GM18909 (cell line): ENCODE data around the gene NR3C1.

Experiments
- ATAC-seq: cut with Tn5 transposase; IDR thresholded peaks from one replicate; pipeline ENCODE4 v1.9.1; 2021; ENCODE audit warnings: mild to moderate bottlenecking; ENCODE audit not compliant: unreplicated experiment, poor library complexity

The NR3C1 gene

DNA sequence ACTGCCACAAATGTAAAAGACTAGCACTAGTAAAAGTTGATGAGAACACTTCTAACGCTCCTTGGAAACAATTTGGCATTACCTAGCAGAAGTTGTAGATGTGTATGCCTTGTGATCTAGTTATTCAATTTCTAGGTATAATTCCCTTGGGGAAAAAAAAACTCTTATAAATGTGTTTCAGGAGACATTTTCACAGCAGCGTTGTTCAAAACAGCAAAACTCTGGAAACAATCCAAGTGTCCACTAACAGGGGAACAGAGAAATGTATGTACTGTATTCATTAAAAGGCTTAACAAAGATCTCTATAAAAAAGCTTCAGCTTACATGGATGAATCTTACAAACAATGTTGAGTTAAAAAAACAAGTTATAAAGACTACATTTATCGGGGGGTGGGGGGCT is 30.4 kb downstream of the NR3C1 start:
- ATAC-seq = no peak

DNA sequence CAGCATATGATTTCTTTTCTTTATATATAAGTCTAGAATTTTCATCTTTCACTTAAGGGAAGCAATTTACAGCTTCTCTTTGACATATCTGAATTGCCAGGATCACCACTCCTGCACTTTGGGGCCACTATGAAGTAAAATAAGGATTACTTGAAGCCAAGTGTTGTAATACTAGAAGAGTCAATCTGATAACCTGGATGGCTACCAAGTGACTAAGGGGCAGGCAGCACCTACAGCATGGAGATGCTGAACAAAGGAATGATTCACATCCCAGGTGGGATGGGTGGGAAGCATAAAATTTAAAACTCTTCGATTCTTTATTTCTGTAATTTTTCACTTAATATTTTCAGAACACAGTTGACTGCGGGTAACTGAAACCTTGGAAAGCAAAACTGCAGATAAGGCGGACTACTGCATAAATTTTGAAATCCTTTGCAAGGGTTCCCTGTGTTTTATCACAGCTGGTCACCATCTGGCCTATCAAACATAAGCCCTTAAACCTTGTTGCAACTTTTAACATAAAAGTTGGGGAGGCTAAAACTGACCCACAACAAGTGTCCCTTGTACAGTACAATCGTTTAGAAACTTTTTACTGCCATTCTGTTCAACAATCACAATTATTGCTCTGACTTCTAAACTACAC is 31.2 kb downstream of the NR3C1 start:
- no peak for ATAC-seq

DNA sequence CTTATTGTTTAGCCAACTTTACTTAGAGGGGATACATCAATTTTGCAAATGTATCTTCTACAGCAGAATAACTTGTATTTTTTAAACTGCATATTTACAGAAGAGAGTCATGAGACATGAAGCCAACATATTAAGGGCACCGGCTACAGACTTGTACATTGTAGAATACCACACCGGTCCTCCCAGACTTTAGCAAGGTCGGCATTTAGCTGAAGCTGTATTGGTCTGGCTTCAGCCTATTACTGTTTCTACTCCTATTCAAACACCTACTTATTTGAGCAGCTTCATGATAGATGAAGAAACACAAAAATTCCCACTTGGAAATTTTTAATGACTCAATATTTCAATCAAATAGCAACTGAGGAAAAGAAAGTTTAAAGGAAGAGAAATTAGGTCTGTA is 33.0 kb downstream of the NR3C1 start:
- ATAC-seq = no peak

DNA sequence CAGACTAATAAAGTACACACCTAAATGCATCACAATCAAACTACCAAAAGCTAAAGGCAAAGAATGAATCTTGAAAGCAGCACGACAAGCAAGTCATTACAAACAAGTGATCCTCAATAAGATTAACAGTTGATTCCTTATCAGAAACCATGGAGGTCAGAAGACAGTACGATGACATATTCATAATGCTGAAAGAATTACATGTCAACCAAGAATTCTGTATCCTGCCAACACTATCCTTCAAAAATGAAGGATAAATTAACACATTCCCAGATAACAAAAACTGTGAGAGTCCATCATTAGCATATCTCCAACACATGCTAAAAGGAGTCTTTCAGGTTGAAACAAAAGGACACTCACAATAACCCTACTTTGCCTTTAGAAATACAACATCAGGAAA is 39.4 kb downstream of the NR3C1 start:
- ATAC-seq = no peak

DNA sequence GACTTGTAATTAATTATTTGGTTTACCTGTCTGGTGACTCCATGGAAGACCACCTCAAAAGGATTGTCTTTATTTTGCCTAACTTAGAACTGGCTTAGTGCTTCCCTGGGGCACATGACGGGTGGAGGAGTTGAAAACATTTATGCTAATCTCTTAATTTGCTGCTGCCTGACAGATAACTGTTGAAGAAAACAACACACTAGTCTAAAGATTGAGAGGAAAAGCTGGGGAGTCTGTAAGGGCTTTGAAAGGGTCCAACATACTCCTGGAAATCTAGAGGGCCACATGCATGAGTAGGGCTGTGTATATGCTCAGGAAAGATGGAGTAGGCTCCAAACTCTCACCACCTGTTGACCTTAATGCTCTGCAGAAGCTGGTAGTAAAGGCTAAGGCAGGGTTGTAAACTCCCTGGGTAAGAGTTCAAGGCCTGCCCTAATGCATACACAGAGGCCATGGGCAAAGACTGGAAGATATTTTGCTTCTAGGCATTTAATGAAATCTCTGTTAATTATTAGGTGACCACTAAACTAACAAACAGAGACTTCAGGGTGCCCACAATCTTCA is 40.7 kb downstream of the NR3C1 start:
- ATAC-seq = no peak

DNA sequence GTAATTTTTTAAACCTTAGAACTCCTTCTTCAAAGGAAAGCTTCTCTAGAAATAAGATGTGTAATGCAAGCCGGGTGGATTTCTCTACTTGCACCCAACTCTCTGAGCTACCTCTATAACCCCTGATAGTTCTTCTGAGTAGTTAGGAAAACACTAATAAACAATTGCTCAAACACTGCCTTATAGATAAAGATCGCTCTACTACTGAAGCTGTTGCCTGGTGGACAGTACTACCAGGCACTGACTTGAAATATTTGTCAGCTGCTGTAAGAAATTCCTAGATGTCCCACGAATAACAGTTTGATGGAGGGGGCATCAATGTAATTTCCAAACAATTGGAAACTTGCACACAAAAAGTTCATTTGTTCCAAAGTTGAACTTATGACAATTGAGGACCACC is 42.0 kb downstream of the NR3C1 start:
- ATAC-seq = no peak

DNA sequence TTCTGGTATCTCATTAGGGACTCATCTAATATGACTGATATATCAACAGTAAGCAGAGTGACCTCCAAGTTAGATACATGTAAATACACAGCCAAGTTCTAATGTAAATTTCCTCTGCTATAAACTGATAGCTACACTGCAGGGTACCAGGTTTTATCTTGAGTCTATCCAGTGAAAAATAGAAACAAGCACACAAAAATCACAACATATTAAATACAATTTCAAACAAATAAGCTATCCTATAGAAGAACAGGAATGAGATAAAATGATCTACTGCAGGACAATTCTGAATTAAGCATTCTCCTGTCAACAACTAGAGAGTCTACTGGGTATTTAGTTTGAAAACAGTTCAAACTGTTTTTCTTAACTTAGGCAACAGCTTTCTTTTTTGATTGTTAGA is 42.7 kb downstream of the NR3C1 start:
- no peak for ATAC-seq

DNA sequence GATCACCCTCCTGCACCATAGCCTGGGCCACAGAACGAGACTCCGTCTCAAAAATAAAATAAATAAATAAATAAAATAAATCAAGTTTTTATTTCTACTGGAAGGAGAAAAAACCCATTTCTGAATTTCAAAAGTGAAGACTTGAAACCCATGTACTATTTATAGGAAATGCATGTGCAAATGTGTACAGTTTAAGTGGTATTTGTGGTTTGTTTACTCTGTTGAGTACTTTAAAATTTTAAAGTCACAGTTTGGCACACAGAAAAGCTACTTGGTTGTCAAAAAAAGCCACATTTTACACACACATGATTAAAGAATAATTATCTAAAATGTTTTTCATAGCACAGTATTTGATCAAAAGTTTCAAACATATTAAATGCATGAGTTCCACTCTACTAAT is 43.6 kb downstream of the NR3C1 start:
- no peak for ATAC-seq

DNA sequence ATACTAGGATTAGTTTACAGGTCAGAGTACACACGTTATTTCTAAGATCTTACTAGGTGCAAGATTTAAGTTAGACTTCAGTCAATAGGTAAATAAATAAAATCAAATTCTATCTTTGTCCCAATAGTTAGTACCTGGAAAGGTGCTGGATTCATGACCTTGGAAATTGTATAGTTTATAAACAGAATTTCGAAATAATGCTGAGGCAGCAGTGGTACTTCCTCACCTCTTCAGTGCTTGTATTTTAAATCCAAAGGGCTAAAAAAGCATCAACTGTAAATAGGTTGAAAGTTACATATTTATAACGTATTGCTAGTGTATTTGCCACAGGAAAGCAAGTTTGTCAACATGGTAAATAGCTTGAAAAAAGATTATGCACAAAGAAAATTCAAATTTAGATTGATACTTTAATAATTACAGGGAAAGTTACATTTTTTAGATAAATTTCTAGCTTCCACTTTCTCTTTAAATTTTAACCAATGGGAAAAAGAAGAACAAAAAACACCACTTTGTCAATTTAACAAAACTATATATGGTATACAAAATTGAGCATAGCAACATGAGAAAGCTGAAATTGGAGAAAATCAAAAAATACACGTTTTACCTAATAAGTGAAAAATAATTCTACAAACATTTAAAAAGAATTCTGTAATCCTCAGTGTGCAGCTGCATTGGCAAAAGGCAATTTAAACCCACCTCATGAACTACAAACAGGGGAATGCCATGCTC is 46.5 kb downstream of the NR3C1 start:
- no peak for ATAC-seq

DNA sequence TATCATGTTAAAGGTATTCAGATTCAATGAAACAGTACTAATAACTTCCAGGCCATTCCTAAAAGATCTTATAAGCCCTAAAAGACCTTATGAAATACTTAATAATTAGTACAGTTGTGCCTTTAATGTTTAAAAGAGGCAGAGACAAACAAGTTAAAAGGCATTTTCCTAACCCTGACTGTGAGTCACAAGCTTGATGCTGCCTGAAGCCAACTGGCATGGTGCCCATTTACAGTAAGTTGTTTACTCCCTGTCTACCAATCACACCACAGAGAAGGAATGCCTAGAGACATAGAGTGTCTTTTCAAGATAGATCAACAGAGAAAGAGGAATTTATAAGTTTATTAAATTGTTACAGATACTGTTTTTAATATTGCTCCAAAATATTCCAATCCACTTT is 47.8 kb downstream of the NR3C1 start:
- no peak for ATAC-seq

DNA sequence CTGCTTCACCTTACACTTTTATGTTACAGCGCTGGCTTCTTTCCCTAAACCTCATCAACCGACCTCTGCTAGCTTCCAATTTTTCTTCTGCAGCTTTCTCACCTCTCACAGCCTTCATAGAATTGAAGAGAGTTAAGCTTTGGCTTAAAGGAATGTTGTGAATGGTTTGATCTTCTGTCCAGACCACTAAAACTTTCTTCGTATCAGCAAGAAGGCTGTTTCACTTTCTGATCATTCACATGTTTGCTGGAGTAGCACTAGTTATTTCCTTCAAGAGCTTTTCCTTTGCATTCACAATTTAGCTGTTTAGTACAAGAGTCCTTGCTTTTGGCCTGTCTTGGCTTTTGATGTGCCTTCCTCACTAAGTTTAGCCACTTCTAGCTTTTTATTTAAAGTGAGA is 49.5 kb downstream of the NR3C1 start:
- peak; percentile 42 for ATAC-seq

DNA sequence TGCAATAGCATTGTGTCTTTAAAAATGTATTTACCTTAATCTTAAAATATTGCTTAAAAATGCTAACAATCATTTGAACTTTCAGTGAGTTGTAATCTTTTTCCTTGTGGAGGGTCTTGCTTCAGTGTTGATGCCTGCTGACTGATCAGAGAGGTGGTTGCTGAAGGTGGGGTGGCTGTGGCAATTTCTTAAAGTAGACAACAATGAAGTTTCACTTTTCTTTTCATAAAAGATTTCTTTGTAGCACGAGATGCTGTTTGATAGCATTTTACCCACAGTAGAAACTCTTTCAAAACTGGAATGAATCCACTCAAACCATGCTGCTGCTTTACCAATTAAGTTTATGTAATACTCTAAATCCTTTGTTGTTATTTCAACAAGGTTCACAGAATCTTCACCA is 50.8 kb downstream of the NR3C1 start:
- ATAC-seq = peak; percentile 31

DNA sequence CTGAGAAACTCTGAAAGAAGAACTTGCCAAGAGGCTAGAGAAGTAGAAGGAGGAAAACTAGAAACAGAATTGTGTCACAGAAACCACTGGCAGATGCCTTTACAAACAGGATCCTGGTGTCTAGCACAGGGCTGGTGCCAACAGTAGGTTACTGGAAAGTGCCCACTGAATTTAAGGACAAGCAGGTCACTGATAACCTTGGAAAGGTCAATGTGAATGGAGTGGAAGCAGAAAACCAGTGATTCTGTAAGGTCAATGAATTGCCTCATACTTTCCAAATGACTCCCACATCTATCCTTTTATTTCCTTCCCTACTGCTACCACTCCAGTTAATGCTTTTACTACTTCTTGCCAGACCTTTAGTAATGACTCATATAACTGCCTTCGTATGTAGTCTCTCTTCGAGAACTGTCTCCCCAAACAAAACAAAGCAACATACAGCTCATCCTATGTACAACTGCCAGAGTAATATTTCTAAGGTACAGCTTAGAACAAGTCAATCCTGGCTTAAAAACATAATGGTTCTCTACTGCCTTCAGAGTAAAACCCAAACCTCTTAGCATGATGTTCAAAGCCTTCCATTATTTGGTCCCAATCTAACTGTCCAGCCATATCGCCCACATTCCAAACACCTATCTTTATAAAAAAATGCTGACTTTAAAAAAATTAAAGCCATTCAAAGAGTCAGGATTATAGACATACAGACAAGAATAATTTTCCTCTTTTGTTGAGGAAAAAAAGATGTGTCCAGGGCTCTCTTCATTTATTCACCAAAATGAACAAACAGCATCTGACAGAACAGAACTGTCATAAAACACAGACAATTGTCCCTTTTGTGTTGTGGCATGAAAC is 52.5 kb downstream of the NR3C1 start:
- peak; percentile 36 for ATAC-seq

DNA sequence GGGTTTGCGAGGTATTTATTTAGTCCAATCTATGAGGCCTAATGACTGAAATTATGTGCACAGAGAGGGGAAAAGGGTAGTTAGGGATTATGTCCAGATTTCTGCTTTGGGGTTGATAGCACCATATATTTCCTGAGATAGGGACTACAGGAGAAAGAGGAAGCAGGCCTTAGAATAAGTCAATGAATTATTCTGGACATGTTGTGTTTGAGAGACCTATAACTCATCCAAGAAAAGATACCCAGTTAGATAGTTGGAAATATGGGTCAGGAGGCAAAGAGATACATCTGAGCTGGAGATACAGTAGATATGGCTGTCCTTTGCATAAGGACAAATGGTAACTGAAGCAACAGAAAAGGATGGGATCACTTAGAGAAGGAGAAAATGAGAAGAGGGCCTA is 53.1 kb downstream of the NR3C1 start:
- no peak for ATAC-seq

DNA sequence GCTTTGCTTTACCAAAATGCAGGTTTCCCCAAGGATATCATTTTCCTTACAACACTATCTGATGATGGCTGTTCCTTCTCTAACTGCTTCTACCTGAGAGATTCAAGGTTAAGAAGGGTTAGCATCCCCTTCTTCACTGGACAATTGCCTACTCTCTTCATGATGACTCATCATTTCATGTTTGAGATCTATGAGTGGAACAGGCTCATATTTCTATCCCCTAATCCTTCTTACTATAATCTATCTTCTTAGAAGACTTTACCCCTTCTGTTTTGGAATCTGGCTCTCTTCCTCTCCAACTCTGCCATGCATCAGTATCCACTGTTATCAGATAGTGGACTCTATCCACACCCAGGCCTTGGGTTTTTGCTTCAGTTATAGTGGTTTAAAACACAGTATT is 54.3 kb downstream of the NR3C1 start:
- no peak for ATAC-seq

DNA sequence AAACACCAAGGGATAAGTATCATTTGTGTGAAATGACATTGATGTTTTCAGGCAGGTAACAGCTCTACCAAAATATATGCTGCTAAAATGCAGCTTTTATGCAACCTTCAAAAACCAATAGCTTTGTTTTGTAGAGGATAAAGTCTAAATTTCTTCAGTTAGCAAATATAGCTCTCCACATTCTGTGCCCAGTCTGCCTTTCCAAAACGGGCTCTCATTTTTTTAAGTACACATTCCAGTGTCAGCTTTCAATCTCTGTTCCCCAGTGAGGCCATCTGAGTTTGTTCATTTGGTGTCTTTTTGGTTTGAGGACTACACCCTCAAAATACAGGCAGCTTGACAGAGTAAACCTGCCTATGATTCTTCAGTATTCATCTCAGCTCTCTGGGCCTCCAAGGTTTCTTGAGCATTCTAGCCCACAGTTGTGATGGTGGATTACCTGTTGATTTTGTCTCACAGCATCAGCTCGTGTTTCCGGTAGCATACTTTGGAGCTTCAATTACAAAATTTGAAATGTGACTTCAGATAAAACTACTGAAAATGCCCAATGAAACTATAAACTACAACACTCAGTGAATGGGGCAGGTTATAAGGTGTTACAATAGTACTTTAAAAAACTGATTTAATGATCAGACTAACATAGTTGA is 55.7 kb downstream of the NR3C1 start:
- no peak for ATAC-seq

DNA sequence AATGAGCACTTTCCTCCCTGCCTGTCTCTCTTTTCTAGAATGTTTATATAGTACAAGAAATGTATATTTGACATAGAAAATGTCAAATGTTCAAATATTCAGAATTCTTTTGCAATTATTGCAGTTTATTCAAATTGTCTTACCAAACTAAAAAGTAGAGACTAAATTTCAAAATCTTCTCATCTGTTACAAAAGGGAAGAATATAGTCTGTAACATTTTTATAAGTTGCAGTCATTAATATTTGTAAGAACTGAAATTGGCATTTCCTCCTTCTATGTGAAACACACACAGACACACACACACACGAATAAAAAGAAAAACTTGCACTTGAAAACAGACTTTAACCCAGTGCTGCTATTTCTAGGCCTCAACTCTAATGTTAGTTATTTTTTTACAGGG is 56.4 kb downstream of the NR3C1 start:
- no peak for ATAC-seq

DNA sequence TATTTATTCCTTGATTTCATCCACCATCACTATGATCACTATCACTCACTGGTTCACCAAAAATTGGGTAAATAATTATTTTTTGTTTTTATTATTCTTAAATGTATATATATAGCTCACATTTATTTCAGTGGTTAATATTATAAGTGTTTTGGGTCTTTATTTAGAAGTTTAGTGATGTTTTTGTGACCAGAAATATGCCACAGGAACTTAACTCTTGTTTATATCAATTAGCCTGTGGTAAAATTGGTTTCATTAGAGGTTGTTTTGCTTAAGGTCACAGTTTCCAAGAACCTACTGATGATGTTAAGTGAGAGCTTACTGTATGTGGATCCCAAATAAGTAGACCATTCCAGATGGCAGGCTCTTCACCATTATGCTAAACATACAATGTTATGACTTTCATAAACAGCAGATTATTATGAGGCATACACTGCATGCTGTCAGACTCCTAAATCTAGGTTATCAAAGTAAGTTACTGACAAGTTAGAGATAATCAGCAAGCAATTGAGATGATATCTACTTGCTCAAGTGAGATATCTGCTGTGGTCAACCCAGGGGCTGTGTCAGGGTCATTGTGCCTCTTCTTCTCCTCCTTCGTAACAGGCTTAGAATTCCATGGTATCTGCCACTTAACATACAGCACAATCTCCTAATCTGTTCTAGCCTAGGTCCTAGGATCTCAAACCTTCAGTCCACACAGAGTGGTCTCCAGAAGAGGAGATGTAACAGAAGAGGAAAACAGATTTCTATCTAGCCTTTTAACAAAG is 57.6 kb downstream of the NR3C1 start:
- no peak for ATAC-seq

DNA sequence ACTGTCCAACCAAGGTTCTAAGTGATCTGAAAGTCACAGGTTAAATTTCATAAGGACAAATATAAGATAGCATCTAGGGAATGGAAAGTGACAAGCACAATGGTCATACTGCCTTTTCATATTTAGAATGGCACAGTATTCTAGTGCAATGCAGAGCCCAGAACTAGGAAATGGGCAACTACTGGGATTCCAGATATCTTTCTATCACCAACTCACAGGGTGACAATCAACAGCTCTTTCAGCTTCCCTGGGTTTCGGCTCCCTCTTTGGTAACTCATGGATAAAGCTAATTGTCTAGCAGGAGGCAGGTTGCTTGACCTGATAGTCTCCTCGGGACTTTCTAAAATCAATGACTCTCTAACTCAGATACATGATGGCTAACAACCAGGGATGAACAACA is 60.4 kb downstream of the NR3C1 start:
- no peak for ATAC-seq

DNA sequence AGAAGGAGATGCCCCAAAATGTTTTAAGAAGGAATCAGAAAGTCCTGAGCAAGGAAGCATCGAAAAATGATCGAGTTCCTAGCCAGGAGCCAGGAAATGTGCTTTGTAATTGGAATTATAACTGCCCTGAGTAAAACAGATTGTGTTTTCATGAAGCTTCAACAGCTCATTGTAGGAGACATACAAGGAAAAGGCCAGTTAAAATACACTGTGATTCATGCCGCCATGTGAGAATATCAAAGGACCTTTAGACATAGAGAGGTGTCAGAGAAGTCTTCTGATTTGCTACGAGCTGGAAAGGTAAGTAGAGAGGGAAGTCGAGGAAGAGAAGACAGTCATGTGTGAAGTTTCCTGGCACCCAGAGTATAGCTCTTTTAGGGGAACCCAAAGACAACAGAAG is 60.9 kb downstream of the NR3C1 start:
- ATAC-seq = no peak
